ENCODE results near the gene SLC22A7.

- TF ChIP-seq POLR2A (IDR thresholded peaks at IDR 0.05; ENCODE audit: low read depth, low read length) (no peak), POLR2AphosphoS5 (IDR thresholded peaks at IDR 0.05; ENCODE audit: low read depth, low read length) (no peak), TAF1 (IDR thresholded peaks at IDR 0.05; ENCODE audit: borderline replicate concordance, low read depth, low read length) (no peak)
These were observed 34.5 kb upstream of the SLC22A7 start for GRCh38 chr6:43263314-43264178.
